Measurements from ENCODE around the gene GDPD4.
A peak's percentile ranks its signal among the peaks of the same experiment; 100 is the strongest.

GDPD4 gene

DNA sequence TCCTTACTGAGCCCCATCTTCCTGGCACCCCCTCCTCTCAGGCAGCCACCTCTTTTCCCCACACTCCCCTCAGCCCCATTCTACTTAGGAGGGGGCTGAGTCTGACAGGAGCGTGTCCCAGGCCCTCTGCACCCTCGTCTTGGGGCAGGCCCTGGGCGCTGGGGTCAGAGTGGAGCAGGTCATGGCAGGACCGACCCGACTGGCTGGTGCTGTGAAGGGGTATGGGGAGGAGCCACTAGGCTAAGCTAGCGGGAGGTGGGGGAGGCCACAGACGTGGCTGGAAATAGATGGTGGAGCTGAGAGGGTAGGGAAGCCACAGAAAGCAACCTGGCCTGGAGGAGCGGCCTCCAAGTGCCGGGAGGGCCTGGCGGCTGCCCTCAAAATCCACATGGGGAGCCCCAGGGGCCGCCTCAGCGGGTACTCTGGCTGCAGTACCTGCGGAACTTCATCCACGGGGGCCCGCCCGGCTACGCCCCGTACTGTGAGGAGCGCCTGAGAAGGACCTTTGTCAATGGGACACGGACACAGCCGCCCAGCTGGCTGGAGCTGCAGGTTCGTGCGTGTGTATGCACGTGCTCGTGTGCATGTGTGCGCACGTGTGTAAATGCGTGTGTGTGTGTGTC, 111.8 kb downstream of the GDPD4 start:
- no peak for DNase-seq (ENCODE audit: low read depth)

DNA sequence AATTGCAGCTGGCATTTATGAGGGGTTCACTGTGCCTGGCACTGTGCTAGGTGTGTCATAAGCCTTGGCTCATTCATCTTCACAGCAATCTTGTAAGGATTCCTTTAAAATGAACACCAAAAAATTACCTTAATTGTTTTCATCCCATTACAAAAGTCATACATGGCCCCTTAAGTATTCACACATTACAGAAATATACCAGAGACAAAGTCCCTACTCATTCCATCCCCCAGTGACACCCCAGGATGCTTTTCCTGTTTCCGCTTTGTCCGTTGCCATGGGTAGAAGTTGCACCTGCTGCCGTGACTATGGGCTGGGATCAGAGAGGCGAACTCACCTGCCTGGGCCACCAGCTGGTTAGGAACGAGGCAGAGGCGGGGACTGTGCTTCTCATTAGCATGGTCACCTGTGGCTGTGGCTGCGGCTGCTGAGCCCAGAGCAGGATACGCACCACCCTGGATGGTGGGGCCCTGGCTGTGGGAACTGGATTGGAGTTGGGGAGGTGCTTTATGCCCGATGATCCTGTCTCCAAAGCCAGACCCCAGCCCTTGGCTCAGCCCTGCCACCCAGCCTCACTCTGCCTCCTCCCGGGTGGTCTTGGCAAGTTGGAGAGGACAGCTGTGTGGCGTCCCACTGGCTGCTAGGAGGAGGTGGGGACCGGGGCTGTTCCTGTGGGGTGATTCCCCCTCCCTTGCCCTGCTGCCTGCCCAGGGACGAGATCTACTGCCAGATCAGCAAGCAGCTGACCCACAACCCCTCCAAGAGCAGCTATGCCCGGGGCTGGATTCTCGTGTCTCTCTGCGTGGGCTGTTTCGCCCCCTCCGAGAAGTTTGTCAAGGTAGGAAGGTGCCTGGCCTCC, 112.6 kb downstream of the GDPD4 start:
- no peak for DNase-seq (ENCODE audit: low read depth)

DNA sequence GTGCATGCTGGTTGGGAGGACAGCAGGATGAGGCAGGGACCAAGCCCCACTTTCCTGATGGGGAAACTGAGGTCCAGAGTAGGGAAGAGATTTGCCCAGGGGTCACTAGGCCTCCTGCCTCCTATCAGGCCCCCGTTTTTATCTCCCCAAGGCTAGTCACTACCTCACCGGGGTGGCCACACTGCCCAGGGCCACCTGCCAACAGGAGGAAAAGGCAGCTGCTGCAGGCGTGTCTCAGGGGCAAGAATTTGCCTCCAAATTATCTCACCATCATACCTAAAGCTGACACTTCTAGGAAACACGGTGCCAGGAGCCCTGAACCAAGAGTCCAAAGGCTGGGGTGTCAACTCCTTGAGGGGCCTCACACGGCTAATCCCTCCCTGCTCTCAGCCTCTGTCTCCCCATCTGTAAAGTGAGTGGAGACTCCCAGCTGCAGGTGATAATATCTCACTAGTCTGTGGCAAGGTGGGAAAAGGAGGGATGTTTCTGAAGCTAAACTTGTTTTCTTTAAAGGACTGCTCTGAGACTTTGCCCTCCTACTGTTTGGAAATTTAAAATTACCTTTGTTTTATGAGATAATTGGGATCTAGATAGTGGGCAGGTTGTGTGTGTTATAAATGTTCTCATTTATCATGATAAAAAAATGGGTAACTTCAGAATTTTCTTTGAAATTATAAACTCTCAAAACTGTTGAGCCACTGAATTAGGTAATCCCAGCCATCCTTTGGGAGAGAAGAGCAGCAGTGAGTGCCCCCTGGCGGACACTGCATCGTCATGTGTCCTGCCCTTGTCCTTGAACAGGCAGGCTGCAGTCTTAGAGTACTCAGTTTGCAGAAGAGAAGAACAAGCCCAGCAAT, 113.5 kb downstream of the GDPD4 start:
- DNase-seq (ENCODE audit: low read depth), result peak; percentile 56

DNA sequence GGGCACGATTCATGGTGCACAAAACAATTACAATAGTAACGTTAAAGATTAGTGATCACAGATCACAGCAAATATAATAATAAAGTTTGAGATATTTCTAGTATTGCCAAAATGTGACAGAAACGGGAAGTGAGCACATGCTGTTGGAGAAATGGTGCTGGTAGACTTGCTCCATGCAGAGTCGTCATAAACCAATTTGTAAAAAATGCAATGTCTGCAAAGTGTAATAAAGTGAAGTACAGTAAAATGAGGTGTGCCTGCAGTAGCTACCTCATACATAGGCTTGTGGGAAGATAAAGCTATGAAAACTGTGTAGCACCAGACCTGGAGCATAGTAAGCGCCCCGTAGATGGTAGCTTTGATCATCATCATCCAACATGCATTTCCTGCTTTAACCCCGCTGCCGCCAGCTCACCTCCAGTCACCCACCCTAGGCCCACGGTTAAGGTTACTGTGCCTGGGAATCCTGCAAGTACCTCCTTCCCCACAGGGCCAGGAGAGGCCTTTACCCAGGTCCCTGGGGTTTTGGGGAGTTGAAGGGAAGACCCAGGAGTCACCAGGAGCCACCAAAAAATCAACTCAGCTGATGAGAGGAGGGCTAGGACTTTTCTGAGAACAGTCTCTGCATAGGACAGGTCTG, 114.3 kb downstream of the GDPD4 start:
- no peak for DNase-seq (ENCODE audit: low read depth)

DNA sequence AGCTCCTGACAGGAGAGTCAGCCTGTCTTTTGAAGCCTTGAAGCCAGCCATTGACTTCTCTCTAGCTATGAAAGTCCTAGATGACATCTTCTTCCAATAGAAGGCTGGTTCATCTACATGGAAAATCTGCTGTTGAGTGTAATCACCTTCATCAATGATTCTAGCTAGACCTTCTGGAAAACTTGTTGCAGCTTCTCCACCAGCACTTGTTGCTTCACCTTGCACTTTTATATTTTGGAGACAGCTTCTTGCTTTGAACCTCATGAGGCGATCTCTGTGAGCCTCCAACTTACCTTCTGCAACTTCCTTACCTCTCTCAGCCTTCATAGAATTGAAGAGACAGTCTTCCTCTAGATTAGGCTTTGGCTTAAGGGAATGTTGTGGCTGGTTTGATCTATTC, 115.2 kb downstream of the GDPD4 start:
- DNase-seq (ENCODE audit: low read depth), result no peak

DNA sequence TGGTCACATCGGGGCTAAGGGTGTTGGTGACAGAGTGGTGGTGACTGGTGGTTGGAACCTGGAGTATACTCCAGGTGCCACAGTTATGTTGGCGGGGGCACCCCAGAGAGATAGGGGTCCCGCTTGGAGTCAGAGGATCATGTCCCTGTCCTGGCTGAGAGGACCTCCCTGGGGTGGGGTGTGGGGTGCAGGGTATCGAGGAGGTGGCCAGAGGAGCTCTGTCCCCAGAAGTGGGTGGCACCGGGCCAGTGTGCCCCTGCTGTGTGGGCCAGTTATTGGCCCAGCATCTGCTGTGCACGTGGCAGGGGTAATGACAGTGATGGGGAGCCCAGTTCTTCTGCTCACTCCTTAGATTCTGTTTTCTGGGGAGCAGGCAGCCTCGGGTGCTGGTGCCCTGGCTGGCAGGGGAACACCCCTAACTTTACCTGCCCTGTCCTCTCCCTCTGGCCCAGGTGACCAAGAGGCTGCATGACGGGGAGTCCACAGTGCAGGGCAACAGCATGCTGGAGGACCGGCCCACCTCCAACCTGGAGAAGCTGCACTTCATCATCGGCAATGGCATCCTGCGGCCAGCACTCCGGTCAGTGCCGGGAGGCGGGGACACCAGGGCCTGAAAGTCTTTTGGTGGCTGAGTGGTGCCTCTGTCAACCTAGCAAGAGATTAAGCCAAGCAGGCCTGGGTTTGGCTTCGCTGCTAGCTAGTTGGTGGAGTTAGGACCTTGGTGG, 117.2 kb downstream of the GDPD4 start:
- no peak for DNase-seq (ENCODE audit: low read depth)

DNA sequence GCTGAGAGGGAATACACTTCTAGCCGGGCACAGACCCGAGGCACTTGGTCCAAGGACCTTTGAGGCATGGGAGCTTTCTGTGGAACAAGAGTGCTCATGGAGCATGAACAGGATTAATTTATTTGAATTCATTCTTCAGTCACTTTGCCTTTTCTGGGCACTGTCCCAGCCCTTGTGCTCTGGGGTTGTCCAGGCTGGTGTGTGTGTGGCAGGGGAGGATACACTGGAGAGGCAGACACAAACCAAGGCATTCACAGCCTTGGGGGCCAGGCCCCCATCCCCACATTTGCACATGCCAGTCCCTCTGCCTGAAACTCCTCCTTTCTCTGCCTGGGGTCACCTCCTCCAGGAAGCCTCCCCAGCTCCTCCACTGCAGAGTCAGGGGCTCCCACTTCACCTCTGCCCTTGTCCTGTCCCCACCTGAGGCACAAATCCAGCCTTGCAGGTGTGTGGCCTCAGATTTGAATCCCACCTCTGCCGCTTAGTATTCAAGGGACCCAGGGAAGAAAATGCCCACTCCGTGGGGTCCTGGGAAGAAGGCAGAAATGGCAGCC, 118.0 kb downstream of the GDPD4 start:
- DNase-seq (ENCODE audit: low read depth), result no peak

DNA sequence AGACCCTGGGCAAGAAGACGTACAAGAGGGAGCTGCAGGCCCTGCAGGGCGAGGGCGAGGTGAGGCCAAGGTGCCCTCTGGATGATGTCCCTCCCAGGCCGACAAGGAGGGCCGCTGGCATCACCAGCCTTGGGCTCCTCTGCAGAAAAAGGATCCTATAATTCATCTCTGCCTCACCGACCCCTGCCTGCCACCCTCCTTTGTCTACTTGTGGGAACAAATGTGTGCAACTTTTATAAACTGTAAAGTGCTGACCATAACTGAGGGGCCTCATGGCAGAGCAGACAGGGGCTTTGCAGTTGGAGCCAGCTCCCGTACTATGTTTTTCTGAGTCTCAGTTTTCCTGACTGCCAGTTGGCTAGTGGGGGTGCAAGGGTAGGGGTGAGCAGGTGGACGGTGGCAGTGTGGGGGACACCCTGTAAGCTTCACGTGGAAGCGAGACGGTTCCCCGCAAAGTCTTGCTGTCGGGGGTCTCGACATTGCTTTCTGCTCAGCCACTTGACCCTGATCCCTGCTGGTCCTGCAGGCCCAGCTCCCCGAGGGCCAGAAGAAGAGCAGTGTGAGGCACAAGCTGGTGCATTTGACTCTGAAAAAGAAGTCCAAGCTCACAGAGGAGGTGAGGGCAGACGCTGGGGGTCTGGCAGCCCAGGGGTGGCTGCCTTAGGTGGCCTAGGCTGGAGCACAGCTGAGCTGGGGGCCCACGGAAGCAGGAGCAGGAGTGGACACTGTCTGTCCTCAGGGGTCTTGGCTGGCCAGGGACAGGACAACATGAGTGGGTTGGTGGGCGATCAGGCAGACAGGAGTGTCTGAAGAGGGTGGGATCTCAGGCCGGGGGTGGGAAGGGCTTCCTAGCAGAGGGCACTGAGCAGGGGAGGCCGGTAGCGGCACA, 118.7 kb downstream of the GDPD4 start:
- no peak for DNase-seq (ENCODE audit: low read depth)

DNA sequence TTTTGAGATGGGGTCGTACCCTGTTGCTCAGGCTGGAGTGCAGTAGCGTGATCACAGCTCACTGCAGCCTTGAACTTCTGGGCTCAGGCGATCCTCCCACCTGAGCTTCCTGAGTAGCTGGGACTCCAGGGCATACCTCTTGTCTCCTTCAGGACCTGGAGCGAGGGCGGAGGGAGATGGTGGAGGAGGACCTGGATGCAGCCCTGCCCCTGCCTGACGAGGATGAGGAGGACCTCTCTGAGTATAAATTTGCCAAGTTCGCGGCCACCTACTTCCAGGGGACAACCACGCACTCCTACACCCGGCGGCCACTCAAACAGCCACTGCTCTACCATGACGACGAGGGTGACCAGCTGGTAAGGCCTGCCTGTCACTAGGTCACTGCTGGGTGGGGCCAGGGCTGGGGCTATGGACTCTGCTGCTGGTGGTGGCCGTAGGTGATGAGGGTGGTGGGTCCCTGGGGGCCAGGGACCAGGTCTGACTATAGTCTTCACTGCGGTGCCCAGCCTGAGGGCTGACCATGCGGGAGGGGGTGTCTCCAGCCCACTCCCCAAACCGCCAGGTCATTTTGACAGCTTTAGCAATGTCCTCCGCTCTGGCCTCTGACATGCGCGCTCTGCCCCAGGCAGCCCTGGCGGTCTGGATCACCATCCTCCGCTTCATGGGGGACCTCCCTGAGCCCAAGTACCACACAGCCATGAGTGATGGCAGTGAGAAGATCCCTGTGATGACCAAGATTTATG, 119.5 kb downstream of the GDPD4 start:
- no peak for DNase-seq (ENCODE audit: low read depth)

DNA sequence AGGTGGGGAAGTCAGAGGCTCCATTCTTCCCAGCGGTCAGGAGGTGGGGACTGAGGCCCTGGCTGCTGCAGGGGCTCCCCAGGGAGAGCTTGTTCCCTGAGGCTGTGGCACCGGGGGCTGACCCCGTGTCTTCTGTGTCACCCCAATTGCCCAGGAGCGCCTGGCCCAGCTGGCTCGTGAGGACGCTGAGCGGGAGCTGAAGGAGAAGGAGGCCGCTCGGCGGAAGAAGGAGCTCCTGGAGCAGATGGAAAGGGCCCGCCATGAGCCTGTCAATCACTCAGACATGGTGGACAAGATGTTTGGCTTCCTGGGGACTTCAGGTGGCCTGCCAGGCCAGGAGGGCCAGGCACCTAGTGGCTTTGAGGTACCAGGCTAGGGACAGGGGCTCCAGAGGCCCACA, 120.3 kb downstream of the GDPD4 start:
- no peak for DNase-seq (ENCODE audit: low read depth)

DNA sequence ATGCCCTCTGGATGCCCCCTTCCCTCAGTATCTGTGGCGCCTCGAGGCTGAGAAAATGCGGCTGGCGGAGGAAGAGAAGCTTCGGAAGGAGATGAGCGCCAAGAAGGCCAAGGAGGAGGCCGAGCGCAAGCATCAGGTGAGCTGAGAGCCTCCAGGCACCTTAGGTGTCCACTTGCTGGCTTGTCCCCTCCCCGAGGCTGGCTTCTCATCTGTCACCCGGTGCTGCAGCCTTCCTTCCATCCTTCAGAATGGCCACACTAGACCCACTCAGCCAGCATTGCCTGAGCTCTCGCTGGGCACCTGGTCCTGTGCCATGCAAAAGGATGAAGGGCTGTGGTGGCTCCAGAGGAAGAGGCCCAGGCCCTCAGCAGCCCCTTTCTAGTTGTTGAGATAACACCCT, 121.1 kb downstream of the GDPD4 start:
- DNase-seq (ENCODE audit: low read depth), result no peak

DNA sequence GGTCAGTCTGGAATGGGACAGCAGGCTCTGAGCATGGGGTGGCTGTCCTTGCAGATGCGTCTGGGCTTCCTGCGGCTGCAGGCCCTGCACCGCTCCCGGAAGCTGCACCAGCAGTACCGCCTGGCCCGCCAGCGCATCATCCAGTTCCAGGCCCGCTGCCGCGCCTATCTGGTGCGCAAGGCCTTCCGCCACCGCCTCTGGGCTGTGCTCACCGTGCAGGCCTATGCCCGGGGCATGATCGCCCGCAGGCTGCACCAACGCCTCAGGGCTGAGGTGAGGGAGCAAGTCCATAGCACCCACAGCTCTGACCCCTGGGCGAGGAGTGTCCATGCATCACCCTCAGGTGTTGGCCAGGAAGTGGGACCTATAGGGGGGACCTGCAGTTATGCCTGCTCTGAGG, 121.8 kb downstream of the GDPD4 start:
- no peak for DNase-seq (ENCODE audit: low read depth)

DNA sequence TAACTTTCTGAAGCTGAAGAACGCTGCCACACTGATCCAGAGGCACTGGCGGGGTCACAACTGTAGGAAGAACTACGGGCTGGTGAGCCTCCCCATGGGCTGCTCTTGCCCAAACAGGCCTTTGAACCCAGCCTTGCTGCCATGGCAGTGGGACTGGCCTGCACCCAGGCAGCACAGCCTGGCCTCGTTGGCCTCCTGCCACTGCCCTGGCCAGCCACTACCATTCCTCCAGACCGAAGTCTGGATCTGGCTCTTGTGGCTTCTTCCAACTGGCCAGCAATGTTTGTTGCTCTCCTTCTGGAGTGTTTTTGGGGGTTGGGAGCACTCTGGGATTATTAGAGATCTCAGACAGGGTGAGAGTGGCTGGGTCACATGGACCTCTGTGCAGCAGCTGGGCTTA, 122.4 kb downstream of the GDPD4 start:
- no peak for DNase-seq (ENCODE audit: low read depth)

DNA sequence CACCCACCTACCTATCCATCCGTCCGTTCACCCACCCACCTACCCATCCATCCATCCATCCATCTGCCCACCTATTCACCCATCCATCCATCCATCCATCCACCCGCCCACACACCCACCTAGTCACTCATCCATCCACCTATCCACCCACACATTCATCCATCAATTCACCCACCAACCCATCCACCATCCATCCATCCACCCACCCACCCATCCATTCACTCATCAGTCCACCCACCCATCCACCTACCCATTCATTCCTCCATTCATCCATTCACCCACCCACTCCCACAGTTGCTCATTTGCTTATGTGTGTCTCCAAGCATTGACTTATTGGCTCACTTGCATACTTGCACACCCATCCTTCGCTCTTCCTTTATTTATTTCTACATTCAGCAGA, 123.3 kb downstream of the GDPD4 start:
- DNase-seq (ENCODE audit: low read depth), result no peak

DNA sequence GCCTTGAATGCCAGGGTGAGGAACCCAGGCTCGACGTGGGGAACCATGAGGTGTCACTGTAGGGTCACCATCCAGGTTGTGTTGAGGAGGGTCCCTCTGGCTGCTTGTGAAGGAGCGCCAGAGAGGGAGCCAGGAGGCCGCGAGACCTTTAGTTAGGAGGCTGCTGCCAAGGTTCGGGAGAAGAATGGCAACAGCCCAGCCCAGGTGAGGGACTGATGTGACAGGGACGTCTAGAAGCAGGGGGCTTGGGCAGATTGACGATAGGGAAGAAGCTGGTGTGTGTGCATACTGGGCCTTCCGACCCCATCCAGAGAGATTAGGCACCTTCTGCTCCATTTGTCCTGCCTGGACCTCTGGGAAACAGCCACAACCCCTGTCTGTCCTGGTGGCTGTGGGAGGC, 124.5 kb downstream of the GDPD4 start:
- no peak for DNase-seq (ENCODE audit: low read depth)

DNA sequence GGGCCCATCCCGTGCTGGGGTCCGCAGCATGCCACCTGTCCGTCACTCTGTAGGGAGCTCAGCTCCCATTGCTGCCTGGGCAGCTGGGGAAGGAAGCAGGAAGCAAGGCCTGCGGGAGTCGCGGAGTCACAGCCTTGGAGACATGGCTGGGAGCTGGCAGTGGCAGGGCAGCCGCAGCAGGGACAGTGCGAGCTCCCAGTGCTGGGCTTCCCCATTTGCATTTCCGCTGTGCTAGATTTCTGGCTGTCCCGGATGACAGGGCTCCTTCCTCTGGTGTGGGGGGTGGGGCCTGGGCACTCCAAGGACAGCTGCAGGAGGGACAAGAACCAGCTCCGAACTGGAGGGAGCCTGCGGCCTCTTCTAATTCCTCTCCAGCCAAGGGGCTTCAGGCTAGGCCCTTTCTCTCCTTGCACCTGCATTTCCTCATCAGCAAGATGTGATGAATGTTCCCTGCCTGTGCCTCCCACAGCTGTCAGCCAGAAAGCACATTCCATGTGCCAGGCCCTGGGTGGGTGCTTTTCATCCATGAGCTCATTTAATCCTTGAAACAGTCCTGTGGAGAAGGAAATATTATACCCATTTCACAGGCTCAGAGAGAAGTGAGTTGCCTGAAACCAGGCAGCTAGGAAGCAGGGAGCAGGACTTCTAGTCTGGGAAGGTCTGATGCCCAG, 125.5 kb downstream of the GDPD4 start:
- DNase-seq (ENCODE audit: low read depth), result peak; percentile 55

DNA sequence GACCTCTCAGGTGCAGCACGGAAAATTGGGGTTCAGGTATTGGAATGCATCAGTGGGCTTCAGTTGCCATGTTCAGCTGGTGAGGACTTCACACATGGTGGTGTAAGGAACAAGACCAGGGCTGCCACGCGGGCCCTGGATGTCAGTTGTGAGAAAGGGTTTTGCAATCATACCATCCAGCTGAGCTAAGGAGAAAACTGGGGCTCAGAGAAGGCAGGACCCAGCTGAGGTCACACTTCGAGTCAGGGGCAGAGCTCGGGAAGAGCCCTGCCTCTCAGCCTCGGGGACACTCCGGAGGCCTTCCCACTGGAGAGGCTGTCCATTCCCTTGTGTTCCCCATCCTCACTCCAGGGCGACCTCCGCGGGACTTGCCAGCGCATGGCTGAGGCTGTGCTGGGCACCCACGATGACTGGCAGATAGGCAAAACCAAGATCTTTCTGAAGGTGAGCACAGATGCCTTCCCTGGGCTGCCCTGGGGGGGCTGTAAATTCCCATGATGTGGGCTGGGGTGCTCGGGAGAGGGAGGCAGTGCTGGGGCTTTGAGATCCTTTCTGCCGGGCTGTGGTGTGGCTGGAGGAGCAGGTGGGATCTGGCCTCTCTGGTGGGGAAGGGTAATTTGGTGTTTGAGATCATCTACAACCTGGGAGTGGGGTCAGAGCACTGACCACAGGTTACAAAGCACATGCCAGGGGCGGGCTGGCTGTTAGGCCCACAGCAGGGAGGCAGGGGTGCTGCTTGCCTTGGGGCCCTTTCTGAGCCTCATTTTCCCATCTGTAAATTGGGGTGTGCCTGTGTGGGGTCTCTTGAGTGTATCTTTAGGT, 126.3 kb downstream of the GDPD4 start:
- peak; percentile 15 for DNase-seq (ENCODE audit: low read depth)

DNA sequence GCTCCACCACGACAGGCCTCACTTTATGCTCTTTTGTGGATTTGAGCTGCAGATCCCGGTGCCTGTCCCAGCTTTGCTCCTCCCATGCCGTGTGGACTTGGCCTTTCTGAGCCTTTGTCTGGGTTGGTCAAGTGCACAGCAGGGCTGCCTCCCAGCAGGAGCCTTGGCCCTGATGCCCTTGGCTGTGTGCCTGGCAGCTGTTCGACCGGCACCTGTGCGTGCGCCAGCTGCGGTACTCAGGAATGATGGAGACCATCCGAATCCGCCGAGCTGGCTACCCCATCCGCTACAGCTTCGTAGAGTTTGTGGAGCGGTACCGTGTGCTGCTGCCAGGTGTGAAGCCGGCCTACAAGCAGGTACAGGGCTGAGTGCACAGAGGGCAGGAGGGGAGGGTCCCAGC, 126.9 kb downstream of the GDPD4 start:
- DNase-seq (ENCODE audit: low read depth), result no peak
